Activated CD4-positive, alpha-beta T cell treated with anti-CD3 and anti-CD28 coated beads, Interleukin-10, Interleukin-2, amounts not matched to agents 100 ng/mL and 50 ng/mL, durations not matched to agents 16 hours and 8 hours (primary cell): ENCODE measurements around the gene PABPN1.
A peak's percentile ranks its signal among the peaks of the same experiment; 100 is the strongest.

Source experiments
- DNase-seq: peaks from one replicate; pipeline ENCODE4 v3.0.0-alpha.2; 2020

Gene PABPN1

DNA sequence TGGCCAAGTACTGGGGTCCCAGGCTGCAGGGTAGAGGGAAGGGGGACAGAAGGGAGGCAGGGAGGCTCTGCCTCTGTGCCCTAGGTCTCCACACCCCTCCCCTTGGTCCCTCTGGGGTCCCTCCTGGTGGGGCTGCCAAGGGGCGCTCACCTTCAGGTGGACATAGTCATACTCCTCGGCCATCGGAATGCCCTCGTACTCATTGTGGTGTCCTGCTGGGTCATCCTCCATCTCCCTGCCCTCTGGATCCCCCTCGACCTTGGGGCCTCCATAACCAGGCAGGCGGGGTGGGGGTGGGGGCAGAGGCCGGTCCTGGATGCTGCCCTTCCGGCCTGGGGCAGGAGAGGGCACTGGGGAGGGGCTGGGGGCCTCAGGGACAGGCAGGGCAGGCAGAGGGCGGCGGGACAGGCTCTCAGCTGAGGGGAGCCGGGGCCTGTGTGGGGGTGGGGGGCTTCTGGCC lies 37.9 kb downstream of the PABPN1 start:
- DNase-seq: no peak

DNA sequence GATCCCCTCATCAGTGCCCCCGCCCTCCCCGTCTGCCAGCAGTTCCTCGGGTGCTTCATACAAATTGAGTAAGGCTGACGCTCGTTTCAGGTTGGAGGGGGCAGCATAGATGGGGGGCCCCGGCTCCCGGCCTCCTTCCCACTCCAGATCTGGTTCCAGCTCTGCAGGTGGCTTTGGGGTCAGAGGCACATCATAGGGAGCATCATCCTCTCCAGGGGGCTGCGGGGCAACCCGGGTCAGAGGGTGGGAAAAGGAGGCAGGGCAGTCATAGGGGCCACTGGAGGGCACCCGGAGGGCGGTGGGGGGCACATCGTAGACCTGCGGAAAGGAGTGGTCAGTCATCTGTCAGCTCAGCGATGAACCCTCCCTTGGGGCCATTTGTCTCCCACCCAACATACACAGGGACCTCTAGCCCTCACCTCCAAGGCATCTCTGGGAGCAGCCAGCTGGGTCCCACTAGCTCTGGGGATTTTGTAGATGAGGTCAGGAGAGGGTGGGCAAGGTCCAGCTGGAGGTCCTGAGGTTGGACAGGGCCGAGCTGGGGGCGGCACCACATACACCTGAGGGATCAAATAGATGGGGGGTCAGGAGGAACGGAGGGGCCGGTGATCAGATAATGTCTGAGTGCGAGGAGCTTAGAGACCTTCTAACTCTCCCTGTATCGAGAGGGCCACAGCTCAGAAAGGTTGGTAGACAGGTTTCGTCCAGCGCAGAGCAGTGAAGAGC lies 38.6 kb downstream of the PABPN1 start:
- DNase-seq: no peak

DNA sequence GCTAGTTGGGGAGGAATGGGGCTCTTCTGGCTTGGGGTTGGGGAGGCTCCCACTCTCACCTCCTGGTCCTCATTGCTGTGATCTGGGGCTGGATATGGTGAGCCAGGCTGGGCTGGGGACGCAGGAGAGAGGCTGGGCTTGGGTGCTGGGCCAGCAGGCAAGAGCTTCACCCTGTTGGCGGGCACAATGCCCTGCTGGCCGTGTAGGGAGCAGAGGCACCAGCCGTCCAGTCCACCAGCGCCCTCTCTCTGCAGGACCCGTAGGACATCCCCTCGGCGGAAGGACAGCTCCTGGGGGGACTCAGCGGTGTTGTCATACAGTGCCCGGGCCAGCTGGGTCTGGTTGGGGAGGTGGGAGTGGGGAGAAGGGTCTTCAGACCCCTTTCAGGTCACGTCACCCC lies 39.2 kb downstream of the PABPN1 start:
- DNase-seq: no peak

DNA sequence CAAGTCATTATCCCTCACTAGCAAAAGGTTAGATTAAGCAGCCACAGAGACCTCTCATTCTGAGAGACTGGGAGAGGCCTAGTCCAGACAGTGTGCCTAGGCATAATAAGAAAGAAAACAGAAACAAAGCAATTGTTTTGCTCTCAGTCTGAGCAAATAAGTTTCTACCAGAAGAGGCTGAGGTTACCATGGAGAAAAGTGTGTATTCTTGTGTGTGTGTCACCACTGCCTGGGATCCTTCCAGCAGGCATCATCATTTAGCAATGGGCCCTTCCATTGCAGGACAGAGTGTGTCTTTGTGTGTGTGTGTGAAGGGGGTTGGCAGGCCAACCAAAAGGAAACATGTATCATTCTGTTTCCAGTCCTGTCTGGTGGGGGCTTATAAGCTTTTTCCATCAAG lies 40.1 kb downstream of the PABPN1 start:
- DNase-seq: peak; percentile 54

DNA sequence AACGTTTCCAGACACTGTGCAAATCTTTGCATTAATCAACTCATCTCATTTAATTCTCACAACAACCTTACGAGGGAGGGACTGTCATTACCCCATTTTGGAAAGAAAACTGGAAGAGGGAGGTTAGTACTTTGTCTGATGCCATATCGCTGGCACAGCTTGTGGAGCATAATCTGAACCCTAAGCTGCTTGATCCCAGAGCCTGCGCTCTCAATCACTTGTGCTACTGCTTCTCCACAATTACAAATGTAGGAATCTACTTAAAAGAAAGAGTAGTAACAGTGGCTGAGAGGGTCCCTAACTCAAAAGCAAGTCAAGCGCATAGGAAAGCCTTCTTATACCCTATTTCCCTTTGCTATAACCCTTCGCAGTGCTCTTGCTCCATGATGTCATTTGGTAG lies 40.5 kb downstream of the PABPN1 start:
- no peak for DNase-seq

DNA sequence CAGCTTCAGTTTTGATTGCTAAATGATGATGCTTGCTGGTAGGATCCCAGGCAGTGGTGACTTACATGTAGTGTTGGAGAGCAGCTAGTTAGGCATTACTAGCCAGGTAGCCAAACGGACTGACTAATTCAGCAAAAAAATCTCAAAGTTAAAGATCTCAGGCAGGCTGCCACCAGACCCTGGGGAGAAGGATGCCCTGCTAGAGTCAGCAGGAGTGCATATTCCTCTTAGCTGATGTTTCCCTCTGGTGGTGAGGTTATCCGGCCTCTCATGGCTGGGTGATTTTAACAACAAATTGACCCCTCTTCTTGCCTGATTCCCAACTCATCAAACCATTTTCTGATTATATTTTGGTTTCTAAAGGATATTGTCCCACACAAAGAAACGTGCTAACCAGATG lies 40.9 kb downstream of the PABPN1 start:
- DNase-seq: no peak

DNA sequence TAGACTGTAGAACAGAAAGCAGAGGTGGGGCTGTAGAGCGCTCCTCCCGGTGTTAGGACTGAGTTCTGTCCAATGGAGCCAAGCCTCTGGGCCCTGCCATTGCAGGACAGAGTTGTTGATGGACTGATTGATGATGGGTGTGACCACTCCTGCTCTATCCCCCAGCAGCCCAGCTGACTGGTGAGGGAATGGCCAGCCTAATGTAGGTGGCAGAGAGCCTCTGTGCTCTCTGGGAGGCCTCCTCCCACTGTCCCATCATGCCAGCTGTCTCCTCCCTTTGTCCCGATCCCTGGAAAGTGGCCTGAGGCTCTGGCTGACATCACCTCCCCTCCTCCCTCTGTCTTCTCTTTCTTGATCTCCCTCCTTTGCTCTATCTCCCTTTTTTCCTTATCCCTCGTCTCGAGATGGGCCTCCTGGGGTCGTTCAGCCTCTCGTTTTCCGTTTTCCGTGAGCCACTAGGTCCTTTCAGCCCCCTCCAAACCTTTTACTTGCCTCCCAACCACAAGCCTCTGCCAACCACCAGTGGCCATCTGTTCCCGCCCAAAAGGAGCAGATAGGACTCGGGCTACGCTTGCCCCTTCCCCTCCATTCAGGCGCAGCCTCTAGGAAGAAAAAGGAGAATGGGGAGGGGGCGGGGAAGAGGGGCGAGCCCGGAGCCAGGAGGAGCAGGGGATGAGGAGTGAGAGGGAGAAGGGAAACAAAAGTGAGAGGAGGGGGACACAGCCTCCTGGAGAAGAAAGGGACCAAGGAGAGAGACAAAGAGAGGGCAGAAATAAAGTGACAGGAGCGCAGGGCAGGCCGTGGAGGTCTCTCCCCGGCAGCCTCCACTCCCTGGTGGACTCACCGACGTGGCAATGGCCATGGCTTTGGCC lies 43.1 kb downstream of the PABPN1 start:
- no peak for DNase-seq

DNA sequence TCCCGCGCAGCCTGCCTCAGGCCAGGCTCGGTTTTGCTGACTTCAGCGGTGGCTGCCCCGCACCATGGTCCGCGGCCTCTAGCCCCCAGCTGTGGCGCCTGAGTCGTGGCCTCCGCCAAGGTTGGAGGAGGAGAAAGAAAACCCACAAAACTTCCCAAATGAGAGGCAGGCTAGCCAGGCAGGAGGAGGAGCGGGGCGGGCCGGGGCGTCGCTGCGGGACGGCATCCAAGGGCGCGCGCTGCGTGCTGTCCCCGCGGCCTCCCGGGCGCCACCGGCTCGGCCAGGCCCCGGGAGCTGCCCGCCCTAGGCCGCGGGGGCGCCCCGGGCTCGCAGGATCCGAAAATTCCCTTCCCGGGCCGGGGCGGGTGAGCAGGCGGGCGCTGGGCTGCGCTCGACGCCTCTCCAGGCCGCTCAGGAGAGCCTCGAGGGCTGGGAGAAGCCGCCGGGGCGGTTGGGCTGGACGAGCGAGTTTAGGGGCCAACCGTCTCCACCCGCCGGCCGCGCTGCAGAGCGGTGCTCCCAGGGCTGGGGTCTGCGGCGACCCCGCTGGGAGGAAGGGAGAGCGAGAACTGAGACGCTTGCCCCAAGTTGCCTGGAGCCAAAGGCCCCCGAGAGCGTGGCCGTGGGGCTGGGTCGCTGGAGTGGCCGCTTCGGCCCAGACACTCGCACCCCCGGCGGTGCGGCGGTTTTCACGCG lies 43.9 kb downstream of the PABPN1 start, which contains the start of gene EFS:
Gene EFS, minus strand, starts transcription at position 137 of the 696 bp plus-strand sequence. CDS start 147 bp downstream, outside the sequence.
- DNase-seq: no peak

DNA sequence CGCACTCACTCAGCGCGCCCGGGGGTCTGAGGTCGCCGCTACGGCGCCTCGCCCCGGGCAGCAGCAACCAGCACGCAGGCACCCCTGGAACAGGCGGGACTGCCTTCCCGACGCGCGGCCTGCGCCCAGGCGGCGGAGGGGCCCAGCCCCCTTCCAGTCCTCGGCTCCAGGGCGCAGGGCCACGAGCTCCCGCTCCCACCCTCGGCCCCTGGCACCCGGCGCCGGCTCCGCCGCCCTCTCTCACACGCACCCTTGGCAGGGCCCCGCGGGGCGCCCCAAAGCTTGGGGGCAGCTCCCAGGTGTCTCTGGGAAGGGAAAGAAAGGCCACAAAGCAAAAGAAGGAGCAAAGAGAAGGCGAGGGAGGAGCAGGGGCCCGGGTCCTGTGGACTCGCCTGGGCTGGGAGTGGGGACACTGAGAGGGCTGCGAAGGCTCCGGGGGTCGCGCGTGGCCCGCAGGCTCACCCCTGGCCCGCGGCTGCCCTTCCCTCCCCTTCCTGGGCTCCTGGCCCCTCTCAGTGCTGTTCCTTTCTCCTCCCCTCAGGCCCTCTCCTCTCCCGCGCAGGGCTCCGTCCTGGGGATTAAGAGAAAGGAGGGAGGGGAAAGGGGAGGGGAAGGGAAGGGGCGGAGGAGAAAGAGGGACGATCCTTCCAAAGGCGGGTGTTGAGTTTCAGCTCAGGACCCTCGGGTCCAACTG lies 44.6 kb downstream of the PABPN1 start:
- no peak for DNase-seq

DNA sequence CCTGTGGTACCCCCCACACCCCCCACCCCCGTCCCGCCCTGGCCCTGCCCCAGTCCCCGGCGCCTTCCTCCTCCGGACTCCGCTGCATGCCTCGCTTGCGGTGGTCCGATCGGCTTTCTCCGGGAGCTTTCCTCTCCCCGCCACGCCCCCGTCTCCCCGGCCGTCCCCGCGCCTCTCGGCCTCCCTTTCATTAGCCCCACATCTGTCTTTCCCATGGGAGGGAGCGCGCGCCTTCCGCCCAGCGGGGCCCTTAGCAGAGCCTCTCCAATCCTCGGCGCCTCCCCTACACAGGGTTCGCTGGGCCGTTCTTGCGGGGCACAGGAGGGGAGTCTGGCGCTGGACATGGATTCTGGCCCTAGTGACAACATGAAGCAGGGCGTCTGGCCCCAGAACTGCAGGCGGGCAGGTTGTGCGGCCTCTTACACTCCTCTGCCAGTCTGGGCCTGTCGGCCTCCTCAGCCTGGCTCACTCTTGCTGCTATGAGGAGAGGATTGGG lies 45.2 kb downstream of the PABPN1 start:
- DNase-seq: no peak

DNA sequence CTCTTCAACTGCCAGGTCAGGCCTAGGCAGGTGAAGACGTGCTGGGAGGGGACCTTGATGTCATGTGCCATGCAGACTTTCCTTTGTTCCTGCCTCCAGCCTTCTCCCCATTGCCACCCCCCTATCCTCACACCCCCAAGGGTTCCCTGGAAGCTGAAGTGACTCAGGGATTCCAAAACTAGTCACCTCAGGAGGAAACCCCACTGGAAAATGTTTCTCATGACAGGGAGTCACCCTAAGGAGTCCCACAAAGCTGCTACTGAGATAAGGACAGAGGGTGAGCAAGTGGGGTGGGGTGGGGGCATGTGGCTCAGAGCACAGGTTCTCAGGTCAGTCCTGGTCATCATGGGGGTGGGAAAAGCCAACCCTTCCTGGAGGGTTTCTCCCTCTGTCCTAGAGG lies 49.0 kb downstream of the PABPN1 start:
- no peak for DNase-seq

DNA sequence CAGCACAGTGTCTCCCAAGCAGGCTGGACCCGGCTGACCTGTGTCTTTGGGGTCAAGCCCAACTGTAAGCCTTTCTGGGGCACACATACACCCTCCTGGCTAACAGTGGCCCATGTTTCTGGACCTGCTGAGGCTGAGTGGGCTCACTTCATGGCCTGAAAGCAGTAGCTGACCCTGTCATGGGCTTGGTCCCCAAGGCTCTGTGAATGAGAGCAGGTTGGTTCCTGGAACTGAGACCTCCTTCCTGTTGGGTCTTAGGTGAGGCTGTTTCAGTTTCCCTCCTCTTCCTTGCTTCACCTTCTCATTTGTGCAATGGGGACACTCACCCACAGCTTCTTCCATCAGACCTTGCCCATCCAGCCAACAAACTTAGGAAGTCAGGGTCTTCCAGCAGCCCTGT lies 50.6 kb downstream of the PABPN1 start:
- DNase-seq: no peak

DNA sequence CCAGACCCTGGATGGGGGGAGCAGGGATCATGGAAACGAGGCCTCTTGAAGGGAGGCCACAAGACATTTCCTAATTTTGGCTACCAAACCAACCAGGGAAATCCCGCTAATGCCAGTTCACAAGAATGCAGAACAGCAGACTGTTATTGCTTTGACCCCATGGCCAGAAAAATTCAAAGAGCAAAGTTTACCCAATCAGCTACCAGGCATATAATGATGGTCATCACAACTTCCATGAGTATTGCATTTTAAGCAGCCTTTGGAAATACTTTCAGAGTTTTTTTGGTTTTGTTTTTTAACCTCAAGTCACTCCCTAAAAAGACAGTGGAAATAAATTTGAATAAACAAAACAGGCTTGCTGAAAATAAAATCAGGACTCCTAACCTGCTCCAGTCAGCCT lies 51.3 kb downstream of the PABPN1 start, which contains the start of gene IL25:
Gene IL25, plus strand, starts transcription at position 301 of the 400 bp plus-strand sequence.
- DNase-seq: no peak

DNA sequence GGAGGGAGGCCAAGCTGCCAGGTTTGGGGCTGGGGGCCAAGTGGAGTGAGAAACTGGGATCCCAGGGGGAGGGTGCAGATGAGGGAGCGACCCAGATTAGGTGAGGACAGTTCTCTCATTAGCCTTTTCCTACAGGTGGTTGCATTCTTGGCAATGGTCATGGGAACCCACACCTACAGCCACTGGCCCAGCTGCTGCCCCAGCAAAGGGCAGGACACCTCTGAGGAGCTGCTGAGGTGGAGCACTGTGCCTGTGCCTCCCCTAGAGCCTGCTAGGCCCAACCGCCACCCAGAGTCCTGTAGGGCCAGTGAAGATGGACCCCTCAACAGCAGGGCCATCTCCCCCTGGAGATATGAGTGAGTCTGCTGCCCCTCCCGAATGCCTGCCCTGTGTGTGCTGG lies 51.8 kb downstream of the PABPN1 start:
- DNase-seq: no peak
